ENCODE measurements around the gene SYTL5. TPM values are rescaled to one million over a fixed set of nuclear protein-coding genes. Genes with fewer than 3 reads are reported as not detected.

SYTL5 gene
- total and polyA plus RNA-seq, 2 experiments from 2014 or later: 0.23 to 0.35 TPM

DNA sequence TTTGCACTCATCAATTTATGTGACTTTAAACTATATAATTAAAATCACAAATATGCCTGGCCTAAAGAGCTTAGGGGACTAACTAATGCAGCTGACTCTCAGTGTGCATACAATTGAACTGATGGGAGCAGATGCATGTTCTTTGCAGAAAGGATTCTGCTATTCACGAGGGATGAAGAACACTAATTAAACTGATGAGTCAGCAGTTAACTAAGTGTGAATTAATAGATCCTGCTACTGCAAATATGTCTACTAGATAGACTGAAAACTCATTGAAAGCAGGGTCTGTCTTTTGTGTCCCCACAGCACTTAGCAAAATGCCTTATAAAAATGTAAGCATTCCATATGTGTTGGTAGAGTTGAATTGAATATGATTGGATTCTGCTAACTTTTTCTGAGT lies 110.4 kb downstream of the SYTL5 start:
- Histone ChIP-seq H3K79me2 (replicated peaks; ENCODE audit: insufficient read depth) (no peaks in the 10 kb centered on the region), H3F3A (replicated peaks; ENCODE audit: low read depth) (no peaks in the 10 kb centered on the region), H3K4me3 (no peak overlapping the region), H3K27ac (ENCODE audit: low read depth) (no peak overlapping the region), H3K27me3 (ENCODE audit: insufficient read depth) (no peaks in the 10 kb centered on the region), H3K9me2 (ENCODE audit: insufficient read depth) (no peaks in the 10 kb centered on the region), H3K4me1 (ENCODE audit: insufficient read depth) (no peaks in the 10 kb centered on the region), H3K36me3 (ENCODE audit: insufficient read depth) (no peaks in the 10 kb centered on the region), H3K4me2 (no peak overlapping the region), H4K20me1 (replicated peaks; ENCODE audit: insufficient read depth) (no peaks in the 10 kb centered on the region), H2AFZ (no peak overlapping the region)
- Mint-ChIP-seq H3K9me3 (no peaks in the 10 kb centered on the region; the same call in 2 of the 3 replicates), H3K36me3 (ENCODE audit: low read depth) (no peaks in the 10 kb centered on the region), H3K27ac (no peak overlapping the region), H3K4me1 (no peaks in the 10 kb centered on the region), H3K27me3 (ENCODE audit: insufficient read depth, low read depth, poor library complexity) (no peaks in the 10 kb centered on the region), H3K4me3 (no peak overlapping the region)
- DNase-seq (ENCODE audit: low spot score): no peak
- ATAC-seq: no peak
- TF ChIP-seq EZH2 (IDR thresholded peaks at IDR 0.05; ENCODE audit: low read depth, unreplicated experiment): no peak
- TF ChIP-seq, protein P1, sequence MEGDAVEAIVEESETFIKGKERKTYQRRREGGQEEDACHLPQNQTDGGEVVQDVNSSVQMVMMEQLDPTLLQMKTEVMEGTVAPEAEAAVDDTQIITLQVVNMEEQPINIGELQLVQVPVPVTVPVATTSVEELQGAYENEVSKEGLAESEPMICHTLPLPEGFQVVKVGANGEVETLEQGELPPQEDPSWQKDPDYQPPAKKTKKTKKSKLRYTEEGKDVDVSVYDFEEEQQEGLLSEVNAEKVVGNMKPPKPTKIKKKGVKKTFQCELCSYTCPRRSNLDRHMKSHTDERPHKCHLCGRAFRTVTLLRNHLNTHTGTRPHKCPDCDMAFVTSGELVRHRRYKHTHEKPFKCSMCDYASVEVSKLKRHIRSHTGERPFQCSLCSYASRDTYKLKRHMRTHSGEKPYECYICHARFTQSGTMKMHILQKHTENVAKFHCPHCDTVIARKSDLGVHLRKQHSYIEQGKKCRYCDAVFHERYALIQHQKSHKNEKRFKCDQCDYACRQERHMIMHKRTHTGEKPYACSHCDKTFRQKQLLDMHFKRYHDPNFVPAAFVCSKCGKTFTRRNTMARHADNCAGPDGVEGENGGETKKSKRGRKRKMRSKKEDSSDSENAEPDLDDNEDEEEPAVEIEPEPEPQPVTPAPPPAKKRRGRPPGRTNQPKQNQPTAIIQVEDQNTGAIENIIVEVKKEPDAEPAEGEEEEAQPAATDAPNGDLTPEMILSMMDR (conservative IDR thresholded peaks at IDR 0.05; ENCODE audit: low read depth in 2 of 2): no peak
- no peak for TF ChIP-seq ZNF331 (CRISPR knock-in tag; IDR thresholded peaks at IDR 0.05; ENCODE audit: low read depth)
- TF ChIP-seq, protein P2, sequence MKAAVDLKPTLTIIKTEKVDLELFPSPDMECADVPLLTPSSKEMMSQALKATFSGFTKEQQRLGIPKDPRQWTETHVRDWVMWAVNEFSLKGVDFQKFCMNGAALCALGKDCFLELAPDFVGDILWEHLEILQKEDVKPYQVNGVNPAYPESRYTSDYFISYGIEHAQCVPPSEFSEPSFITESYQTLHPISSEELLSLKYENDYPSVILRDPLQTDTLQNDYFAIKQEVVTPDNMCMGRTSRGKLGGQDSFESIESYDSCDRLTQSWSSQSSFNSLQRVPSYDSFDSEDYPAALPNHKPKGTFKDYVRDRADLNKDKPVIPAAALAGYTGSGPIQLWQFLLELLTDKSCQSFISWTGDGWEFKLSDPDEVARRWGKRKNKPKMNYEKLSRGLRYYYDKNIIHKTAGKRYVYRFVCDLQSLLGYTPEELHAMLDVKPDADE (IDR thresholded peaks at IDR 0.05): no peak

DNA sequence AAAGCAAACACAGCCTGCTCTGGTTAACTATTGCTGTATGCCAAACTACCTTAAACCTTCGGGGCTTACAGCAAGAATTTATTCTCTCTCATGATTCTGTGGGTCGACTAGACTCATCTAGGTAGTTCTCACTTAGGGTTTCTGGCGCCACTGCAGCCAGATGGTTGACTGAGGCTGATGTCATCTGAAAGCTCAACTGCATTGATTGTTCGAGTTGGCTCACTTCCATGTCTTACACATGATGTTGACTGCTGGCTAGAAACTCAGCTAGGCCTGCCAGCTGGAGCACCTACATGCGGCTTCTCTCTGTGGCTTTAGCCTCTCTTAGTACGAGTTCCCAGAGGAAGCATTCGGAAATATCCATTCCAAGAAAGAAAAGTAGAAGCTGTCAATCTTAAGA lies 111.1 kb downstream of the SYTL5 start:
- no peaks in the 10 kb centered on the region for H3K27me3 Mint-ChIP-seq (ENCODE audit: insufficient read depth, low read depth, poor library complexity)
- no peaks in the 10 kb centered on the region for H3K36me3 Mint-ChIP-seq (ENCODE audit: low read depth)
- H3K27ac Mint-ChIP-seq: no peak overlapping the region
- no peaks in the 10 kb centered on the region for H3K36me3 ChIP-seq (ENCODE audit: insufficient read depth)
- no peaks in the 10 kb centered on the region for H3K4me1 Mint-ChIP-seq
- H3K4me1 ChIP-seq (ENCODE audit: insufficient read depth): no peaks in the 10 kb centered on the region
- H3K27ac ChIP-seq (ENCODE audit: low read depth): no peak overlapping the region
- no peaks in the 10 kb centered on the region for H4K20me1 ChIP-seq (replicated peaks; ENCODE audit: insufficient read depth)
- ATAC-seq: no peak
- H2AFZ ChIP-seq: no peak overlapping the region
- no peaks in the 10 kb centered on the region; the same call in 2 of the 3 replicates for H3K9me3 Mint-ChIP-seq
- H3K79me2 ChIP-seq (replicated peaks; ENCODE audit: insufficient read depth): no peaks in the 10 kb centered on the region
- H3K4me3 ChIP-seq: no peak overlapping the region
- H3K4me2 ChIP-seq: no peak overlapping the region
- no peaks in the 10 kb centered on the region for H3K9me2 ChIP-seq (ENCODE audit: insufficient read depth)
- H3K27me3 ChIP-seq (ENCODE audit: insufficient read depth): no peaks in the 10 kb centered on the region
- no peaks in the 10 kb centered on the region for H3F3A ChIP-seq (replicated peaks; ENCODE audit: low read depth)
- no peak for DNase-seq (ENCODE audit: low spot score)
- no peak overlapping the region for H3K4me3 Mint-ChIP-seq
- TF ChIP-seq, protein P1 (conservative IDR thresholded peaks at IDR 0.05; ENCODE audit: low read depth in 2 of 2): no peak
- TF ChIP-seq STAT1 (IDR thresholded peaks at IDR 0.05; ENCODE audit: unreplicated experiment) (no peak), EZH2 (IDR thresholded peaks at IDR 0.05; ENCODE audit: low read depth, unreplicated experiment) (no peak)
- TF ChIP-seq, protein P3, sequence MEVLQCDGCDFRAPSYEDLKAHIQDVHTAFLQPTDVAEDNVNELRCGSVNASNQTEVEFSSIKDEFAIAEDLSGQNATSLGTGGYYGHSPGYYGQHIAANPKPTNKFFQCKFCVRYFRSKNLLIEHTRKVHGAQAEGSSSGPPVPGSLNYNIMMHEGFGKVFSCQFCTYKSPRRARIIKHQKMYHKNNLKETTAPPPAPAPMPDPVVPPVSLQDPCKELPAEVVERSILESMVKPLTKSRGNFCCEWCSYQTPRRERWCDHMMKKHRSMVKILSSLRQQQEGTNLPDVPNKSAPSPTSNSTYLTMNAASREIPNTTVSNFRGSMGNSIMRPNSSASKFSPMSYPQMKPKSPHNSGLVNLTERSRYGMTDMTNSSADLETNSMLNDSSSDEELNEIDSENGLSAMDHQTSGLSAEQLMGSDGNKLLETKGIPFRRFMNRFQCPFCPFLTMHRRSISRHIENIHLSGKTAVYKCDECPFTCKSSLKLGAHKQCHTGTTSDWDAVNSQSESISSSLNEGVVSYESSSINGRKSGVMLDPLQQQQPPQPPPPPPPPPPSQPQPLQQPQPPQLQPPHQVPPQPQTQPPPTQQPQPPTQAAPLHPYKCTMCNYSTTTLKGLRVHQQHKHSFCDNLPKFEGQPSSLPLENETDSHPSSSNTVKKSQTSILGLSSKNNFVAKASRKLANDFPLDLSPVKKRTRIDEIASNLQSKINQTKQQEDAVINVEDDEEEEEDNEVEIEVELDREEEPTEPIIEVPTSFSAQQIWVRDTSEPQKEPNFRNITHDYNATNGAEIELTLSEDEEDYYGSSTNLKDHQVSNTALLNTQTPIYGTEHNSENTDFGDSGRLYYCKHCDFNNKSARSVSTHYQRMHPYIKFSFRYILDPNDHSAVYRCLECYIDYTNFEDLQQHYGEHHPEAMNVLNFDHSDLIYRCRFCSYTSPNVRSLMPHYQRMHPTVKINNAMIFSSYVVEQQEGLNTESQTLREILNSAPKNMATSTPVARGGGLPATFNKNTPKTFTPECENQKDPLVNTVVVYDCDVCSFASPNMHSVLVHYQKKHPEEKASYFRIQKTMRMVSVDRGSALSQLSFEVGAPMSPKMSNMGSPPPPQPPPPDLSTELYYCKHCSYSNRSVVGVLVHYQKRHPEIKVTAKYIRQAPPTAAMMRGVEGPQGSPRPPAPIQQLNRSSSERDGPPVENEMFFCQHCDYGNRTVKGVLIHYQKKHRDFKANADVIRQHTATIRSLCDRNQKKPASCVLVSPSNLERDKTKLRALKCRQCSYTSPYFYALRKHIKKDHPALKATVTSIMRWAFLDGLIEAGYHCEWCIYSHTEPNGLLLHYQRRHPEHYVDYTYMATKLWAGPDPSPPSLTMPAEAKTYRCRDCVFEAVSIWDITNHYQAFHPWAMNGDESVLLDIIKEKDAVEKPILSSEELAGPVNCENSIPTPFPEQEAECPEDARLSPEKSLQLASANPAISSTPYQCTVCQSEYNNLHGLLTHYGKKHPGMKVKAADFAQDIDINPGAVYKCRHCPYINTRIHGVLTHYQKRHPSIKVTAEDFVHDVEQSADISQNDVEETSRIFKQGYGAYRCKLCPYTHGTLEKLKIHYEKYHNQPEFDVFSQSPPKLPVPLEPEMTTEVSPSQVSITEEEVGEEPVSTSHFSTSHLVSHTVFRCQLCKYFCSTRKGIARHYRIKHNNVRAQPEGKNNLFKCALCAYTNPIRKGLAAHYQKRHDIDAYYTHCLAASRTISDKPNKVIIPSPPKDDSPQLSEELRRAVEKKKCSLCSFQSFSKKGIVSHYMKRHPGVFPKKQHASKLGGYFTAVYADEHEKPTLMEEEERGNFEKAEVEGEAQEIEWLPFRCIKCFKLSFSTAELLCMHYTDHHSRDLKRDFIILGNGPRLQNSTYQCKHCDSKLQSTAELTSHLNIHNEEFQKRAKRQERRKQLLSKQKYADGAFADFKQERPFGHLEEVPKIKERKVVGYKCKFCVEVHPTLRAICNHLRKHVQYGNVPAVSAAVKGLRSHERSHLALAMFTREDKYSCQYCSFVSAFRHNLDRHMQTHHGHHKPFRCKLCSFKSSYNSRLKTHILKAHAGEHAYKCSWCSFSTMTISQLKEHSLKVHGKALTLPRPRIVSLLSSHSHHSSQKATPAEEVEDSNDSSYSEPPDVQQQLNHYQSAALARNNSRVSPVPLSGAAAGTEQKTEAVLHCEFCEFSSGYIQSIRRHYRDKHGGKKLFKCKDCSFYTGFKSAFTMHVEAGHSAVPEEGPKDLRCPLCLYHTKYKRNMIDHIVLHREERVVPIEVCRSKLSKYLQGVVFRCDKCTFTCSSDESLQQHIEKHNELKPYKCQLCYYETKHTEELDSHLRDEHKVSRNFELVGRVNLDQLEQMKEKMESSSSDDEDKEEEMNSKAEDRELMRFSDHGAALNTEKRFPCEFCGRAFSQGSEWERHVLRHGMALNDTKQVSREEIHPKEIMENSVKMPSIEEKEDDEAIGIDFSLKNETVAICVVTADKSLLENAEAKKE (CRISPR knock-in tag; IDR thresholded peaks at IDR 0.05): no peak
- TF ChIP-seq, protein P2 (IDR thresholded peaks at IDR 0.05): no peak

Measured in GM23338 (cell line).